Measurements from ENCODE around the gene FAM120C. TPM values are rescaled to one million over a fixed set of nuclear protein-coding genes. Genes with fewer than 3 reads are reported as not detected.

Gene FAM120C
- total and polyA plus RNA-seq, 10 donors, result 3.8 to 15.7 (median 8.3) TPM

GRCh38 chrX:54043056-54043455, 140.0 kb downstream of the FAM120C start:
- TF ChIP-seq POLR2A (IDR thresholded peaks at IDR 0.05) (no peak), POLR2AphosphoS5 (IDR thresholded peaks at IDR 0.05) (no peak)
- TF ChIP-seq, protein P1, sequence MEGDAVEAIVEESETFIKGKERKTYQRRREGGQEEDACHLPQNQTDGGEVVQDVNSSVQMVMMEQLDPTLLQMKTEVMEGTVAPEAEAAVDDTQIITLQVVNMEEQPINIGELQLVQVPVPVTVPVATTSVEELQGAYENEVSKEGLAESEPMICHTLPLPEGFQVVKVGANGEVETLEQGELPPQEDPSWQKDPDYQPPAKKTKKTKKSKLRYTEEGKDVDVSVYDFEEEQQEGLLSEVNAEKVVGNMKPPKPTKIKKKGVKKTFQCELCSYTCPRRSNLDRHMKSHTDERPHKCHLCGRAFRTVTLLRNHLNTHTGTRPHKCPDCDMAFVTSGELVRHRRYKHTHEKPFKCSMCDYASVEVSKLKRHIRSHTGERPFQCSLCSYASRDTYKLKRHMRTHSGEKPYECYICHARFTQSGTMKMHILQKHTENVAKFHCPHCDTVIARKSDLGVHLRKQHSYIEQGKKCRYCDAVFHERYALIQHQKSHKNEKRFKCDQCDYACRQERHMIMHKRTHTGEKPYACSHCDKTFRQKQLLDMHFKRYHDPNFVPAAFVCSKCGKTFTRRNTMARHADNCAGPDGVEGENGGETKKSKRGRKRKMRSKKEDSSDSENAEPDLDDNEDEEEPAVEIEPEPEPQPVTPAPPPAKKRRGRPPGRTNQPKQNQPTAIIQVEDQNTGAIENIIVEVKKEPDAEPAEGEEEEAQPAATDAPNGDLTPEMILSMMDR (IDR thresholded peaks at IDR 0.05 in 8 of 11, conservative IDR thresholded peaks at IDR 0.05 in 3 of 11), result no peak
- DNase-seq, result no peak
- Histone ChIP-seq H3K27me3 (replicated peaks in 1 of 7) (no peaks in the 10 kb centered on the region), H3K4me3 (peak overlapping the region; percentile 52 to 76 (median 56)), H3K9me3 (no peaks in the 10 kb centered on the region), H3K27ac (peak overlapping the region in 7 of 8 donors; percentile 94 to 98 (median 95)), H3K36me3 (peaks cover 0 to 40% (median 12%) of the 10 kb centered on the region in 6 donors), H3K4me1 (peaks cover 0 to 23% (median 9%) of the 10 kb centered on the region in 6 donors)
- 0 to 40% (median 2%) methylated on average over 9 to 11 of the region's 11 CpGs for whole genome bisulfite sequencing, 5 donors
- intact Hi-C loops (cut with DNase I; ENCODE audit: low total_unique reads), result loop anchor here (10.0 kb wide), 2 partner anchors 142 to 492 kb away; partner anchors contain the start of genes FAM120C and GNL3L

GRCh38 chrX:54042609-54043021, 140.4 kb downstream of the FAM120C start:
- Histone ChIP-seq H3K27me3 (replicated peaks in 1 of 7) (no peaks in the 10 kb centered on the region), H3K4me3 (peak overlapping the region; percentile 52 to 76 (median 56)), H3K27ac (peak overlapping the region in 6 of 8 donors; percentile 94 to 98 (median 96)), H3K4me1 (peaks cover 0 to 23% (median 9%) of the 10 kb centered on the region in 6 donors), H3K36me3 (peaks cover 0 to 44% (median 12%) of the 10 kb centered on the region in 6 donors), H3K9me3 (no peaks in the 10 kb centered on the region)
- peak; percentile 82 for DNase-seq
- no peak for TF ChIP-seq POLR2A (IDR thresholded peaks at IDR 0.05)
- TF ChIP-seq, protein P1 (IDR thresholded peaks at IDR 0.05 in 8 of 11, conservative IDR thresholded peaks at IDR 0.05 in 3 of 11), result peak in 3 of 11 experiments; percentile 19 to 40 (median 37)
- peak in 1 of 3 donors; percentile 31 for TF ChIP-seq POLR2AphosphoS5 (IDR thresholded peaks at IDR 0.05)
- intact Hi-C loops (cut with DNase I; ENCODE audit: low total_unique reads), result loop anchor here (10.0 kb wide), 2 partner anchors 142 to 492 kb away; partner anchors contain the start of genes FAM120C and GNL3L
- WGBS, 5 donors, result 4 to 42% (median 13%) methylated on average over 5 to 26 of the region's 26 CpGs

GRCh38 chrX:54030329-54030728, 152.7 kb downstream of the FAM120C start:
- Histone ChIP-seq H3K27me3 (replicated peaks in 1 of 7) (no peaks in the 10 kb centered on the region), H3K36me3 (peaks cover 0 to 100% (median 18%) of the 10 kb centered on the region in 6 donors), H3K27ac (no peak overlapping the region), H3K4me1 (no peaks in the 10 kb centered on the region), H3K4me3 (no peak overlapping the region), H3K9me3 (no peaks in the 10 kb centered on the region)
- DNase-seq, result no peak
- 77 to 98% (median 96%) methylated on average over 4 of the region's 4 CpGs for WGBS, 5 donors
- intact Hi-C loops (cut with DNase I; ENCODE audit: low total_unique reads), result no loop called here
- TF ChIP-seq POLR2AphosphoS5 (IDR thresholded peaks at IDR 0.05) (no peak), POLR2A (IDR thresholded peaks at IDR 0.05) (no peak)

- no peak overlapping the region for H3K4me3 ChIP-seq
- no peak for DNase-seq
- H3K27ac ChIP-seq, result no peak overlapping the region
- no peak for TF ChIP-seq POLR2AphosphoS5 (IDR thresholded peaks at IDR 0.05)
- TF ChIP-seq POLR2A (IDR thresholded peaks at IDR 0.05), result no peak
- TF ChIP-seq, protein P1 (IDR thresholded peaks at IDR 0.05 in 8 of 11, conservative IDR thresholded peaks at IDR 0.05 in 3 of 11), result no peak
- no peaks in the 10 kb centered on the region for H3K9me3 ChIP-seq
- intact Hi-C loops (cut with DNase I; ENCODE audit: low total_unique reads), result no loop called here
- H3K27me3 ChIP-seq (replicated peaks in 1 of 7), result no peaks in the 10 kb centered on the region
- H3K36me3 ChIP-seq, result peaks cover 0 to 97% (median 13%) of the 10 kb centered on the region in 6 donors
- 85 to 97% (median 91%) methylated on average over 9 to 10 of the region's 10 CpGs for WGBS, 5 donors
- H3K4me1 ChIP-seq, result no peaks in the 10 kb centered on the region
These were observed 153.4 kb downstream of the FAM120C start for GRCh38 chrX:54029529-54030143.

Data from spleen (tissue), 11 donors.